ENCODE measurements around the gene APOC1.
"Not testable (repeated sequence)": the region's sequence is repeated elsewhere in the genome, so short reads cannot be mapped to it uniquely, and the experiment has no call there.

APOC1 gene

DNA sequence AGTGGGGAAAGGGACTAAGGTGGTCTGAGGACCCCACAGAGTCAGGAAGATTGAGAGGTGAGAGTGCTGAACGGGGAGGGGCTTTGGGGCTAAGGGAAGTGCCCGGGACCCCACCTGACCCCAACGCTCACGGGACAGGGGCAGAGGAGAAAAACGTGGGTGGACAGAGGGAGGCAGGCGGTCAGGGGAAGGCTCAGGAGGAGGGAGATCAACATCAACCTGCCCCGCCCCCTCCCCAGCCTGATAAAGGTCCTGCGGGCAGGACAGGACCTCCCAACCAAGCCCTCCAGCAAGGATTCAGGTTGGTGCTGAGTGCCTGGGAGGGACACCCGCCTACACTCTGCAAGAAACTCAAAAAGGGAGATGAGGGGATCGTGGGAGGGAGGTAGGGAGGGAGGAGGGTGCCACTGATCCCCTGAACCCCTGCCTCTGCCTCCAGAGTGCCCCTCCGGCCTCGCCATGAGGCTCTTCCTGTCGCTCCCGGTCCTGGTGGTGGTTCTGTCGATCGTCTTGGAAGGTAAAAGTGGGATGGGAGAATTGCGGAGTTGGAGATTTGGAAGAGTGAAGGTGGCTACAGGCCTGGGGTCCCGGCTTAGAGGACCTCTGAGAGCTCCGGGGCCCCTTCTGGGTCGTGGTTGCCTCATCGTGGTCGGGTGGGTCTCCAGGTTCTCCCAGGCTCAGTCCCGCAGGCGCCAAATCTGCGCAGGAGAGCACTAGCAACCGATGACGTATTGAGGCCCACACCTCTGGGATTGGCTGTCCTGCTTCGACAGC, at the start of gene APOC1:
Gene APOC1, plus strand, starts transcription at position 176 of the 774 bp plus-strand sequence. Its CDS starts 284 bp downstream, at position 460.
- peak; percentile 97 to 98 for ATAC-seq

DNA sequence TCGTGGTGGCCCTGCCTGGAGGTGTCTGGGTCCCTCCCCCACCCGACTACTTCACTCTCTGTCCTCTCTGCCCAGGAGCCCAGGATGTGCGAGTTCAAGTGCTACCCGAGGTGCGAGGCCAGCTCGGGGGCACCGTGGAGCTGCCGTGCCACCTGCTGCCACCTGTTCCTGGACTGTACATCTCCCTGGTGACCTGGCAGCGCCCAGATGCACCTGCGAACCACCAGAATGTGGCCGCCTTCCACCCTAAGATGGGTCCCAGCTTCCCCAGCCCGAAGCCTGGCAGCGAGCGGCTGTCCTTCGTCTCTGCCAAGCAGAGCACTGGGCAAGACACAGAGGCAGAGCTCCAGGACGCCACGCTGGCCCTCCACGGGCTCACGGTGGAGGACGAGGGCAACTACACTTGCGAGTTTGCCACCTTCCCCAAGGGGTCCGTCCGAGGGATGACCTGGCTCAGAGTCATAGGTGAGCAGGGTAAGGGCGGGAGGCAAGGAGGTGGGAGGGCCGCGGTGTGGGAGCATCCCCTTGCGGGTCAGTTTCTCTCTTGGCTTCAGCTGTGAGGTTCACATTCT, 49.1 kb upstream of the APOC1 start:
- ATAC-seq = no peak

DNA sequence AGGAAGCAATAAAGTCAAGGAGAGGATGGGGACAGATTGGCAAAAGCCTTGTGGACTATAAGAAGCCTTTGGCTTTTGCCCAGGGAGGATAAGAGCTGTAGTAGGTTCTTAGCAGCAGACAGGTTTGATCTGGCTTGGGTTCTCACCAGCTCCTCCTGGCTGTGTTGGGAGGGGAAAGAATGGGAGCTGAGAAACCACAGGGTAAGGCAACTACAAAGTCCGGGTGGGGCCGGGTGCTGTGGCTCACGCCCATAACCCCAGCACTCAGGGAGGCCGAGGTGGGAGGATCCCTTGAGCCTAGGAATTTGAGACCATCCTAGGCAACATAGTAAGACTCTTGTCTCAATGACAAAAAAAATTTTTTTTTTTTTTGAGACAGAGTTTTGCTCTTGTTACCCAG, 47.7 kb upstream of the APOC1 start:
- ATAC-seq = no peak

DNA sequence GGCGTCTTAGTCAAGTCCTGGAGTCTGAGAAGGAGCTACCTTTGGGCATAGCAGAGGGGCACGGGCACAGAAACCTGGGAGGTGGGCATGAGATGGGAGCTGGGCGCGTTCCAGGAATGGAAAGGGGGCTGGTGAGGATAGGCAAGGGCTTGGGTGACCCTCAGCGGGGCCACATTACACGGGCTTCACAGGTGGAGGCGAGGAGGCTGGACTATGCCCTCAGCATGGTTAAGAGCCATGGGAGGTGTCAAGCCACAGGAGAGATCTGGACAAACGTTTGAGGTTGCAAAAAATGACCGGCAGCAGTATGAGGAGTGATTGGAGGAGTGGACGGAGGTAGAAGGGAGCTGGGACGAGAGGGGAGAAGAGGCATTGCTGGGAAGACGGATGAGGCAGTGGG, 46.8 kb upstream of the APOC1 start:
- no peak for ATAC-seq

DNA sequence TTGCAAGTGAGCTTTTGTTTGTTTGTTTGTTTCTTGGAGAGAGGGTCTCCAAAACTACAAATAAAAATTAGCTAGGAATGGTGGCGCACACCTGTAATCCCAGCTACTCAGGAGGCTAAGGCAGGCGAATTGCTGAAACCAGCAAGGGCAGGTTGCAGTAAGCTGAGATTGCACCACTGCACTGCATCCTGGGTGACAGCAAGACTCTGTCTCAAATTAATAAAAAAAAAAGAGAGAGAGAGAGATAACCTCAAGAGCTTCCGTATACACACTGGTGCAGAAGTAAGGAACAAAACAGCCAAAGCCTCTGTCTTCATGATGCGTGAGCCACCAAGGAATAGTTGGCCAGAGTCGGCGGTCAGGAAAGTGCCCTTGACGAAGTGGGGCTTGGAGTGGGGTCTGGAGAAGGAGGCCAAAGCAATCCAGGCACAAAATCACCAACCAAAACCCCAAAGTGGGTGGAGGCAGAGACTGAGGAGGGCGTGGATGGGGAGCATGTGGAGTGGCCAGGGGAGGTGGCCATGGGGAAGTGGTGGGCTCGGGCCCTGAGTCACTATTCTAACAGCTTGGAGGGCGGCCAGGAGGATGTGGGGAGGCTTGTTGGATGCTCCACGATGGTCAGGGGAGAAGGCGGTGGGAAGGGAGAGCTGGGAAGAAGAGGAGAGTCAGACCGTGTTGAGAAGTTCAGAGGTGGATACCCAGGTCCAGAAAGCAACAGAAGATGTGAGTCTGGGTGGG, 44.5 kb upstream of the APOC1 start:
- ATAC-seq = no peak

DNA sequence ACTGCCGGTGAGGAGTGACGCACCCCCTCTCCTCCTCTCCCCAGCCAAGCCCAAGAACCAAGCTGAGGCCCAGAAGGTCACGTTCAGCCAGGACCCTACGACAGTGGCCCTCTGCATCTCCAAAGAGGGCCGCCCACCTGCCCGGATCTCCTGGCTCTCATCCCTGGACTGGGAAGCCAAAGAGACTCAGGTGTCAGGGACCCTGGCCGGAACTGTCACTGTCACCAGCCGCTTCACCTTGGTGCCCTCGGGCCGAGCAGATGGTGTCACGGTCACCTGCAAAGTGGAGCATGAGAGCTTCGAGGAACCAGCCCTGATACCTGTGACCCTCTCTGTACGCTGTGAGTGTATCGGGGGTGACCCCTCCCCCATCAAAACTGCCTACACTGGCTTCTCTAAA, 42.6 kb upstream of the APOC1 start:
- no peak for ATAC-seq

DNA sequence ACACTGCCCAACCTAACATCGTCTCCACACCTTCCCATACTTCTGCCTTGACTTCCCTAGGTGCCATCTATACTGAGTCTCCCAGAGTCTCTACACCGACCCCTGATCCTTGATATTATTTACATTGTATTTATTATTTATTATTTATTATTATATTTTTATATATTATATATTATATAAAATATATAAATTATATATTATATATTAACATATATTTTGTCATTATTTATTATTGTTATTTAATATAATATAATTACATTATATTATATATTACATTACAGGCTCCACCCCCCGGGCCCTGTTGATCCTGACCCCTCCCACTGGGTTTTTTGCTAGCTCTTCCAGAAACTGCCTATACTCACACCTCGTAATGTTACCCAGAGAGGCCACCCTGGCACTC, 41.7 kb upstream of the APOC1 start:
- ATAC-seq = no peak

DNA sequence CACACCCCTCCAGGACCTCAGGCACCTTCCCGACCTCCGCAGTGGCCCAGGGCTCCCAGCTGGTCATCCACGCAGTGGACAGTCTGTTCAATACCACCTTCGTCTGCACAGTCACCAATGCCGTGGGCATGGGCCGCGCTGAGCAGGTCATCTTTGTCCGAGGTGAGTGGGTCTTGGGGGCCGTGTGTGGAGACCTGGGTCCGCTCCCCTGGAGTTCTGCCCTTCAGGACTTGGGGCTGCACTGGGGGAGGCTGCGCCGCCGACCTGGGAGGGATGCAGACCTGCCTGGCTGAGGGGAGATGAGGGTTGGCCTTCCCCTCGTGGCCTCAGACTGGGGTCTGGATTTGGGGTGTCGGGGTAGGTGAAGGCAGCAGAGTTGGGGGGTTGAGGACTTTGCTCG, 40.1 kb upstream of the APOC1 start:
- ATAC-seq = no peak

DNA sequence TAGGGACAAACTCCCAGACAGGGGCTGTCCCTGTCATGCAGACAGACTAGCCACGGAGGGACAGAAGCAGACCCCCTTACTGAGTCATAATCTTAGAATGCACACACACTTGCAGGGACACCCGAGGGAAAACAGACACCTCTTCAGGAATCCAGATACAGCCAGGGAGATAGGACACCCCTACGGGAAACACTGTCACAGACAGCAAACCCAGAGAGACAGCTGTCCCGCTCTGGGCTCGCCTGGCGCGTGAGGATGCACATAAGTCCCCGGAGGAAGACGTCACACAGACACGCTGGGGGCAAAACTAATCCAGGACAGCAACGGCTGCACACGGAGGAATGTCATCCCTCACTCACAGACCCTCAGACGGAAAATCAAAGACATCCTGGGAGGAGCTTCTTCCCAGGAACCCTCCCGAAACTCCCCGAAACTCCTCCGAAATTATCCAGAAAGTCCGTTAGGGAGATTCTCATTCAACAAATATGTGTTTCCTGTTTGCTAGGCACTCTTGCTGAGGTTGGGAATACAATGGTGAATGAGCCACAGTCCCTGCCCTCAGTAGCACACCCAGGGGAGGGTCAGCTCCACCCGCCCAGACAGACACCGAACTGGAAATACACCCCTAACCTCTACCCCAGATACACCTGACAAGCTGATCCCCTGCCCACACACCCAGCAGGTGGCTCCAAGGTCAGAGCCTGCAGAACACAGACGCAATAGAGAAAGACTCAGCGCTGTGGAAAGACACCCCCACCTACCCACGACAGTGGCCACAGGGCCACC, 38.5 kb upstream of the APOC1 start:
- no peak for ATAC-seq

DNA sequence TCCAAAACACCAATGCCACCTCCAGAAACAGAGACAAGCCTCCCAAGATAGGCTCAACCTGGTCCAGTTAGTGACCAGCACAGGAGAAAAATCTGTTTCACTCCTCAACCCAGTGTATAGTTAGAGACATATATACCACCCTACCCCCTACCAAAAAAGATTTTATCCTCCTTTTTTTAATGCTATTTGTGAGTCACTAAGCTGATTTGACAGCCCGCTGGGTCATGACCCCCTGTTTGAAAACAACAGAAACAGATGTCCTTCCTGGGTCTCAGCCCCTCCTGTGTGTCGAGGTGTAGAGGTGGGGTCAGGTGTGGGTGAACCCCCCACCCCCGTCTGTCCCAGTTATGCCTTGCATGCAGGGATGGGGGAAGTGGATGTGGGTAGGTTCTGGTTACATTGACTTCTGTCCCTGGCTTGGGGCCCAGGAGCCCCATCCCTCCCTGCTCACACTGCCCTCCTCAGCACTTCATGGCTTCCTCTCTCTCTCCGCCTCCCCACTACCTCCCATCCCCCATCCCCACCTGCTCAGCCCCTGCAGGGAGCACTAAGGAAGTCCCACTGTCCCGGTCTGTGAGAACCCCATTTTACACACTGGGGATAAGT, 37.4 kb upstream of the APOC1 start:
- ATAC-seq = no peak

DNA sequence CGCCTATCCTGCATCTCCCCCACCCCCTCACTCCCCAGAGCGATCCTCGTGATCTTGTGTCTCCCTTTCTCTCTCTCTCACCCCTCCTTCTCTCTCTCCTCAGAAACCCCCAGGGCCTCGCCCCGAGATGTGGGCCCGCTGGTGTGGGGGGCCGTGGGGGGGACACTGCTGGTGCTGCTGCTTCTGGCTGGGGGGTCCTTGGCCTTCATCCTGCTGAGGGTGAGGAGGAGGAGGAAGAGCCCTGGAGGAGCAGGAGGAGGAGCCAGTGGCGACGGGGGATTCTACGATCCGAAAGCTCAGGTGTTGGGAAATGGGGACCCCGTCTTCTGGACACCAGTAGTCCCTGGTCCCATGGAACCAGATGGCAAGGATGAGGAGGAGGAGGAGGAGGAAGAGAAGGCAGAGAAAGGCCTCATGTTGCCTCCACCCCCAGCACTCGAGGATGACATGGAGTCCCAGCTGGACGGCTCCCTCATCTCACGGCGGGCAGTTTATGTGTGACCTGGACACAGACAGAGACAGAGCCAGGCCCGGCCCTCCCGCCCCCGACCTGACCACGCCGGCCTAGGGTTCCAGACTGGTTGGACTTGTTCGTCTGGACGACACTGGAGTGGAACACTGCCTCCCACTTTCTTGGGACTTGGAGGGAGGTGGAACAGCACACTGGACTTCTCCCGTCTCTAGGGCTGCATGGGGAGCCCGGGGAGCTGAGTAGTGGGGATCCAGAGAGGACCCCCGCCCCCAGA, 36.1 kb upstream of the APOC1 start:
- ATAC-seq = no peak

DNA sequence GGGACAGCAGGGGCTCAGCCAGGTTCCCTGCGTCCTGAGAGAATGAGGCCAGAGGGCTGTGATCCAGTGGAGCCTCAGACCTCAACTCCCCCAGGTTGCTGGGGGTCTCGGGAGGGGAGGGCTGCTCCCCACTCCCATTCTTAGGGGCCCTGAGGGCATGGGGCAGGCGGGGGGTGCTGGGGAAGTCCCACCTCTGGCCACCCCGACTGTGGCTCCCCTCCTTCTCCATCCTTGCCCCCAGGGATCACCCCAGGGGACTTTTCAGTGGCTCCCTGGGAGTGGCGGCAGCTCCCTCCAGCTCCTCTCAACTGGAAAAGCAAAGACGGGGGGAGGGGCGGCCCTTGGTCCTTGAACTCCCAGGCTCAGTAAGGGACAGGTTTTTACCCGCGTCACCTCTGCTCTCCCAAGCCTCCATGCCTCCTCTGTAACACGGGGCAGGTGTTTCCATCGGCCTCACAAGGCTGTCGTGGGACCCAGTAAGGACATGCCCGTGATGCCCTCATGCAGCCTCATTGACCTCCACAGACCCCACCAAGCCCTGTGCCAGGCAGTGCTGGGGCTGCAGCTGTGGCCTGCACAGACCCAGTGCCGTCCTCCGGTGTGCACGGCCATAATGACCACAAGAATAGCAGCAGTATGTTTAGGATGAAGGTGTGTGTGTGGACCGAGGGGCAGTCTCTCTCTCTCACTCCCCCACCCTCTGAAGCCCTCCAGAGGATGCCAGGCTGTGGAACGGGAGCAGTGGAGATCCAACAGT, 34.9 kb upstream of the APOC1 start:
- ATAC-seq = no peak

DNA sequence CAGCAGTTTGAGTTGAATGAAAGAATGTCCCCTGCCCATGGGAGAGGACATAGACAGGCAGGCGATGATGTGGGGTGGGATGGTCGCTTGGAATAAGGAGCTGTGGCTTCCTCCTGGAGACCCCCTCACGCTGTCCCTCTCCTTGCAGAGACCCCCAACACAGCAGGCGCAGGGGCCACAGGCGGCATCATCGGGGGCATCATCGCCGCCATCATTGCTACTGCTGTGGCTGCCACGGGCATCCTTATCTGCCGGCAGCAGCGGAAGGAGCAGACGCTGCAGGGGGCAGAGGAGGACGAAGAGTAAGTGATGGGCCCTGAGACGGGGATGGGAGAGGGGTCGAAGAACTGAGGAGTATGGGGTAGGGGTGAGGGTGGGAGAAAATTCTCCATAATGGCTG, 32.3 kb upstream of the APOC1 start:
- no peak for ATAC-seq

DNA sequence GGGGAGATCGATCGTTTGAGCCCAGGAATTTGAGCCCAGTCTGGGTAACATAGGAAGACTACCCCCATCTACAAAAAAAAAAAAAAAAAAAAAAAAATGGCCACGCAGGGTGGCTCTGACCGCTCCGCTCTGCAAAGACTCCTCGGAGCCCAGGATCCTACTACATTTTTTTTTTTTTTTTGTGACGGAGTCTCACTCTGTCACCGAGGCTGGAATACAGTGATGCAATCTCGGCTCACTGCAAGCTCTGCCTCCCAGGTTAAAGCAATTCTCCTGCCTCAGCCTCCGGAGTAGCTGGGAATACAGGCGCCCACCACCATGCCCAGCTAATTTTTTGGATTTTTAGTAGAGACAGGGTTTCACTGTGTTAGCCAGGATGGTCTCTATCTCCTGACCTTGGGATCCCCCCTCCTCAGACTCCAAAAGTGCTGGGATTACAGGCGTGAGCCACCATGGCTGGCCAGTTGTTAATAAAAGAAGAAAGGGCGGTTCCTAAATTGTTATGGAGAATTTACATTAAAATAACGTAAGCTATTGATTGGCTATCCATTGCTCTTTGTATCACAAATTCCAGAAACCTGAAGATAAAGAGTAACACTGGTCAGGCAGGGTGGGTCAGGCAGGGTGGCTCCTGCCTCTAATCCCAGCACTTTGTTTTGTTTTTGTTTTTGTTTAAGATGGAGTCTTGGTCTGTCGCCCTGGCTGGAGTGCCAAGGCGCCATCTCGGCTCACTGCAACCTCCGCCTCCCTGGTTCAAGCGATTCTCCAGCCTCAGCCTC, 31.6 kb upstream of the APOC1 start:
- not testable (repeated sequence) for ATAC-seq

DNA sequence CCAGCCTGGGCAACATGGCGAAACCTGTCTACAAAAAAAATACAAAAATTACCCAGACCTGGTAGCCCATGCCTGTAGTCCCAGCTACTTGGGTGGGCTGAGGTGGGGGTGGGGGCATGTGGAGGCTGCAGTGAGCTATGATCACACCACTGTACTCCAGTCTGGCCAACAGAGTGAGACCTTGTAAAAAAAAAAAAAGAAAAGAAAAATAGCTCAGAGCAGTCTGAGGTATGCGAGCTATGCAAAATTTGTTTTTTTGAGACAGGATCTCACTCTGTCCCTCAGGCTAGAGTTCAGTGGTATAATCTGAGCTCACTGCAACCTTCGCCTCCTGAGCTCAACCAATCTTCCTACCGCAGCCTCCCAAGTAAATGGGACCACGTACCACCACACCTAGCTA, 30.5 kb upstream of the APOC1 start:
- no peak for ATAC-seq

DNA sequence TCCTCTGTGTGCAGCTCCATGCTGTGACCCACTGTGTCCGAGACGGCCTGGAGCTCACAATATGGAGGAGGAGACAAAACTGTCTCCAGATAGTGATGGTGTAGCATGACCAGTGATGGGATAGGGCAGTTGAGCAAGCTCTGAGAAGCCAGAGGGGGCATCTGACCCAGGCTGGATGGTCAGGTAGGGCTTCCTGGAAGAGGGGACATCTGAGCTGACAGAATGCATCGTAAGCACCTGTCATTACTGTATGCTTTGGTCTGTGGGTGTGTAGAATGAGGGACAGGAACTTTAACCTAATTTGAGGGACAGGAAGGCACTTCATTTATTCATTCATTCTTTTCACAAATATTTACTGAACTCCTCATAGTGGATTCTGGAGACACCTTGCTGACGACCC, 29.8 kb upstream of the APOC1 start:
- no peak for ATAC-seq

DNA sequence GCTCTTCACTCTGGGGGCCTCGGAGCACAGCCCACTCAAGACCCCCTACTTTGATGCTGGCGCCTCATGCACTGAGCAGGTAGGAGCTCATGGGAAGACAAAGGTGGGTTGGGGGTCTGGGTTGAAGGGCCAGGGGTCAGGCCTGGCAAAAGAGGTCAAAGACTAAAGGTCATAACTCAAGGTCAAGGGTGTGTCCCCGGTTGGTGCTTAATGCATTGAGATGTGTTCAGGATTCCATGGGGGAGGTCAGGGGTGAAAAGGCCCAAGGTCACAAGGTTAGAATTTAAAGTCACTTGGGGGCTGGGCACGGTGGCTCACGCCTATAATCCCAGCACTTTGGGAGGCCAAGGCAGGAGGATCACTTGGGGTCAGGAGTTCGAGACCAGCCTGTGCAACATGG, 28.3 kb upstream of the APOC1 start:
- ATAC-seq = no peak

DNA sequence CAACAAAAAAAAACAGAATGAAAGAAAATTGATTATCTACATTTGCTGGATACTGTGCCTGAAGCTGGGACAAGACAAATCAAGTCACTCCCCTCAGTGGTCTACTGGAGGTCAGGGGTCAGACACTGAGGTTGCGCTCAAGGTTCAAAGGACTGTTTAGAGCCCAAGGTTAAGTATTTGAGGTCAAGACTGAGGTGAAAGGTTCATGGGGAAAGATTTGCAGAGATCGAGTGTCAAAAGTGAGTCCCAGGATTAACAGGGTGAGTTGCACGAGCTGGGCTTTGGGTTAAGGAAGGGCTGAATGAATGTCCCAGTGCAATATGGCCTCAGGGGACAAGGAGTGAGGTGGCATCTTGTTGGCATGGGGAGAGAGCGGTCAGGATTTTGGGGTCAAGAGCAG, 26.8 kb upstream of the APOC1 start:
- ATAC-seq = no peak

DNA sequence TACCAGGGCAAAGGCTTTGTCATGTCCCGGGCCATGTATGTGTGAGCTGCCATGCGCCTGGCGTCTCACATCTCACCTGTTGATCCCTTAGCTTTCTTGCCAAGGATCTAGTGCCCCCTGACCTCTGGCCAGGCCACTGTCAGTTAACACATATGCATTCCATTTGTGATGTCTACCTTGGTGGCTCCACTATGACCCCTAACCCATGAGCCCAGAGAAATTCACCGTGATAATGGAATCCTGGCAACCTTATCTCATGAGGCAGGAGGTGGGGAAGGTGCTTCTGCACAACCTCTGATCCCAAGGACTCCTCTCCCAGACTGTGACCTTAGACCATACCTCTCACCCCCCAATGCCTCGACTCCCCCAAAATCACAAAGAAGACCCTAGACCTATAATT, 26.1 kb upstream of the APOC1 start:
- ATAC-seq = not testable (repeated sequence)

DNA sequence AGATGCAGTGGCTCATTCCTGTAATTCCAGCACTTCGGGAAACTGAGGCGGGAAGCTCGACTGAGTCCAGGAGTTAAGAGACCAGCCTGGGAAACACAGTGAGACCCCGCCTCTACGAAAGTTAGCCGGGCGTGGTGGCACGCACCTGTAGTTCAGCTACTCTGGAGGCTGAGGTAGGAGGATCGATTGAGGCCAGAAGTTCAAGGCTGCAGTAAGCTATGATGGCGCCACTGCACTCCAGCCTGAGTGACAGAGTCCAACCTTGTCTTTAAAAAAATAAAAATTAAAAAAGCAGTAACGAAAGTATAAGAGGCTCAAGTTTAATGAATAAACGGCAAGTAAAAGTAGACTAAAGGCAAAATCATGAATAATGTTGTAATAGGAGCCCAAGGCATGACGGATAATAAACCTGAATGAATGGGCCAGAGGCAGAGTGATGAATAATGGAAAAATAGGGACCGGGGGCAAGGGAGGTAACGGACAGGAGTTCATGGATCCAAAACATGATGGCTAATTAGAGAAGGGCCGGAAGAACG, 24.5 kb upstream of the APOC1 start:
- no peak for ATAC-seq

Data from activated CD4-positive, CD25-positive, alpha-beta regulatory T cell treated with anti-CD3 and anti-CD28 coated beads, Interleukin-2, amount 50 U/mL, for 24 hours (primary cell).